Thyroid gland (tissue), 4 donors: ENCODE results near the gene KCNJ5. TPM values are rescaled to one million over a fixed set of nuclear protein-coding genes. Genes with fewer than 3 reads are reported as not detected.

Experiments used
- DNase-seq, 2 donors: peaks; one replicate each; pipeline ENCODE4 v3.0.0-alpha.2; 2019
- H3K27ac ChIP-seq, 3 donors: fragments of 200-600 bp; sonication (generic); 1 replicate in 2 of 3; 2 replicates in 1 of 3; pipeline ENCODE4 v1.5.1; 2016 to 2019; ENCODE audit warnings: mild to moderate bottlenecking in 1 of 3, moderate library complexity in 1 of 3
- H3K27me3 ChIP-seq: fragments of 200-600 bp; sonication (generic); one replicate; pipeline ENCODE4 v1.5.1; 2019
- H3K36me3 ChIP-seq, 2 donors: fragments of 200-600 bp; sonication (generic); one replicate each; pipeline ENCODE4 v1.5.1; 2016 to 2019
- H3K4me1 ChIP-seq, 2 donors: fragments of 200-600 bp; sonication (generic); one replicate each; pipeline ENCODE4 v1.5.1; 2017 to 2019
- H3K4me3 ChIP-seq, 3 donors: fragments of 200-600 bp; sonication (generic); replicated peaks in 1 of 3; 1 replicate in 2 of 3; 2 replicates in 1 of 3; pipeline ENCODE4 v1.5.1; 2016; ENCODE audit warnings: mild to moderate bottlenecking in 1 of 3
- H3K9me3 ChIP-seq: fragments of 200-600 bp; sonication (generic); one replicate; pipeline ENCODE4 v1.5.1; 2017
- POLR2A ChIP-seq, 2 donors: fragments of 450-650 bp; IDR thresholded peaks; one replicate each; pipeline ENCODE4 v1.6.1; 2017; ENCODE audit warnings: antibody characterized with exemption in 2 of 2, mild to moderate bottlenecking in 2 of 2, moderate library complexity in 1 of 2
- WGBS, 2 donors: methylation state at CpG; one replicate each; pipeline ENCODE4 v1.1.5; 2017; 5-methylcytosine and 5-hydroxymethylcytosine counted together
- intact Hi-C: fragments of 100-400 bp; cut with DNase I; formaldehyde crosslinking; loops from one replicate; pipeline ENCODE4 v1.15.1; 2023
- total RNA-seq, 4 donors: library from RNA; depleted of rRNA; stranded (reverse); fragments of >200 nt; gene quantifications; one replicate each; pipeline ENCODE4 v1.2.3, GENCODE V29; 2016
- TF ChIP-seq, protein P1 (sequence below), 6 experiments: fragments of 200-600 bp in 3 of 6; fragments of 450-650 bp in 3 of 6; sonication (generic) in 3 of 6; IDR thresholded peaks; one replicate each; pipeline ENCODE4 v1.5.1; 2016 to 2019; ENCODE audit warnings: antibody characterized with exemption in 6 of 6, mild to moderate bottlenecking in 2 of 6, inconsistent platforms in 1 of 6, moderate library complexity in 1 of 6

KCNJ5 gene
- total RNA-seq, 4 donors from 2014 or later: 0.40 to 2.7 (median 1.2) TPM

GRCh38 chr11:128896356-128896755 is 5.2 kb downstream of the KCNJ5 start:
- Histone ChIP-seq H3K36me3 (no peaks in the 10 kb centered on the region), H3K27me3 (no peaks in the 10 kb centered on the region), H3K9me3 (no peaks in the 10 kb centered on the region), H3K27ac (no peak overlapping the region), H3K4me1 (peaks cover 8 to 27% of the 10 kb centered on the region in 2 donors), H3K4me3 (no peak overlapping the region)
- intact Hi-C loops: no loop called here
- 57 to 71% methylated on average over 2 of the region's 2 CpGs for WGBS, 2 donors
- TF ChIP-seq POLR2A (IDR thresholded peaks at IDR 0.05): no peak
- TF ChIP-seq, protein P1, sequence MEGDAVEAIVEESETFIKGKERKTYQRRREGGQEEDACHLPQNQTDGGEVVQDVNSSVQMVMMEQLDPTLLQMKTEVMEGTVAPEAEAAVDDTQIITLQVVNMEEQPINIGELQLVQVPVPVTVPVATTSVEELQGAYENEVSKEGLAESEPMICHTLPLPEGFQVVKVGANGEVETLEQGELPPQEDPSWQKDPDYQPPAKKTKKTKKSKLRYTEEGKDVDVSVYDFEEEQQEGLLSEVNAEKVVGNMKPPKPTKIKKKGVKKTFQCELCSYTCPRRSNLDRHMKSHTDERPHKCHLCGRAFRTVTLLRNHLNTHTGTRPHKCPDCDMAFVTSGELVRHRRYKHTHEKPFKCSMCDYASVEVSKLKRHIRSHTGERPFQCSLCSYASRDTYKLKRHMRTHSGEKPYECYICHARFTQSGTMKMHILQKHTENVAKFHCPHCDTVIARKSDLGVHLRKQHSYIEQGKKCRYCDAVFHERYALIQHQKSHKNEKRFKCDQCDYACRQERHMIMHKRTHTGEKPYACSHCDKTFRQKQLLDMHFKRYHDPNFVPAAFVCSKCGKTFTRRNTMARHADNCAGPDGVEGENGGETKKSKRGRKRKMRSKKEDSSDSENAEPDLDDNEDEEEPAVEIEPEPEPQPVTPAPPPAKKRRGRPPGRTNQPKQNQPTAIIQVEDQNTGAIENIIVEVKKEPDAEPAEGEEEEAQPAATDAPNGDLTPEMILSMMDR (IDR thresholded peaks at IDR 0.05): no peak
- no peak for DNase-seq

- H3K27ac ChIP-seq: no peak overlapping the region
- no peaks in the 10 kb centered on the region for H3K9me3 ChIP-seq
- no peak for TF ChIP-seq POLR2A (IDR thresholded peaks at IDR 0.05)
- TF ChIP-seq, protein P1 (IDR thresholded peaks at IDR 0.05): no peak
- 82 to 93% methylated on average over 1 of the region's 1 CpG for WGBS, 2 donors
- peaks cover 4 to 21% of the 10 kb centered on the region in 2 donors for H3K4me1 ChIP-seq
- H3K4me3 ChIP-seq: no peak overlapping the region
- DNase-seq: no peak
- H3K36me3 ChIP-seq: no peaks in the 10 kb centered on the region
- no peaks in the 10 kb centered on the region for H3K27me3 ChIP-seq
- intact Hi-C loops: no loop called here
Observed at GRCh38 chr11:128897826-128898225, 6.7 kb downstream of the KCNJ5 start.

GRCh38 chr11:128898580-128899344 is 7.6 kb downstream of the KCNJ5 start:
- intact Hi-C loops: no loop called here
- TF ChIP-seq POLR2A (IDR thresholded peaks at IDR 0.05): no peak
- TF ChIP-seq, protein P1 (IDR thresholded peaks at IDR 0.05): no peak
- 92 to 93% methylated on average over 13 of the region's 13 CpGs for WGBS, 2 donors
- Histone ChIP-seq H3K27ac (no peak overlapping the region), H3K4me1 (peaks cover 4 to 15% of the 10 kb centered on the region in 2 donors), H3K9me3 (no peaks in the 10 kb centered on the region), H3K36me3 (no peaks in the 10 kb centered on the region), H3K4me3 (no peak overlapping the region), H3K27me3 (no peaks in the 10 kb centered on the region)
- DNase-seq: no peak

DNA sequence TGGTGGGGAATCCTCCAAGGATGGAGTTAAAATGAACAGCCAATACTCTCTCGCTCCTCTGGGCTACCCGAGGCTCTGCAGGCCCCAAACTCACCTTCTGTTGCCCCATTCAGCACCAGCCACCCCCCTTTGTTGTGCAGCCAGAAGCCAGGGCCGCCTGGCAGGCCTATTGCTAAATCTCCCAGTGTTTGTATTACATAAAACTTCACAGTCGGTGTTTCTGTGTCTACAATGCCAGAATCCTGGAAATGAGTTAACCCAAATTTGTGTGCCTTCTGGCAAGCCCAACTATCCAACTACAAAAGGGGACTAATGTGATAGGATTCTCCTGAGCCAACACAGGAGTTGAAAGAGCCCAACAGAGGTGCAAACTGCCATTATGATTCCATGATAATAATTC is 9.3 kb downstream of the KCNJ5 start:
- intact Hi-C loops: no loop called here
- 72 to 84% methylated on average over 4 of the region's 4 CpGs for WGBS, 2 donors
- H3K27me3 ChIP-seq: no peaks in the 10 kb centered on the region
- H3K36me3 ChIP-seq: no peaks in the 10 kb centered on the region
- no peak overlapping the region for H3K27ac ChIP-seq
- TF ChIP-seq, protein P1 (IDR thresholded peaks at IDR 0.05): no peak
- DNase-seq: no peak
- H3K4me1 ChIP-seq: peaks cover 0 to 8% of the 10 kb centered on the region in 2 donors
- no peaks in the 10 kb centered on the region for H3K9me3 ChIP-seq
- no peak overlapping the region for H3K4me3 ChIP-seq

DNA sequence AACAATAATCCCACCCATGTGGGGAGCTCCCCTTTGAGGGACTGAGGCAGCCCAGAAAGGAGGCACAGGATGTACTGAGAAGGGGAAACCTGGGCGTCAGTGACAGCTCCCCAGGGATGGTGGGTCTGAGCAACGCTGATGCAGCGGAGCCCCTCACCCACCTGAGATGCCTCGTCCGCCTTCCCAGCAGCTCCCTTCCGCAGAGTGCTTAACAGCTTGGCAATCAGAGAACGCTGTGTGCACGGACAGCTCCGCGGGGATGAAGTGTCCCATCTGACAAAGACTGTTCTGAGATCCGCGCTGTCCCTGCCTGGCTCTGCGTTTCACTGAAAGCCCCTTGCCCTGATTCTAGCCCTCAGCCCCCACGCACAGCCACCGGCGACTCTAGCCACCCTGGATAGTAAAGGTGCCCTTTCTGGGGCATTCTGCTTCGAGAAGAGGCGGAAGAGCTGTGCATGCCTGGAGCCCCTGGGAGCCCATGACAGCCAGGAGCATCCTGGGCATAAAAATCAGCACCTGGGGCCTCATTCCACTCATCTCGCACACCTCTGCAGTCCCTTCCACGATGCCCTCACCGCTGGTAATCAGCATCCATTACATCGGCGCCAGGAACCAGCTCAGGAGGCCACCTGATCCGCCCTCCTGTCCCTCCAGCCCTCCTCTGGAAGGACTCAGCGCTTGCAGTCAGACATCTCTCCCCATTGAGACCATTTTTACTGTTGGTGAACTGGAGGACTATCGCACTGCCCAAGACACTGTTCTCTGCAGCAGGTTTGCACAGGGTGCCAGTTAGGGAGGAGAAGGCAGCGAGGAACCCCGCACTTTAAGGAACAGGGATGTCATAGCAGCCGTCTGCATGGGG is 10.7 kb downstream of the KCNJ5 start:
- TF ChIP-seq, protein P1 (IDR thresholded peaks at IDR 0.05): no peak
- TF ChIP-seq POLR2A (IDR thresholded peaks at IDR 0.05): no peak
- Histone ChIP-seq H3K27me3 (no peaks in the 10 kb centered on the region), H3K4me1 (peaks cover 4 to 8% of the 10 kb centered on the region in 2 donors), H3K9me3 (no peaks in the 10 kb centered on the region), H3K36me3 (no peaks in the 10 kb centered on the region), H3K4me3 (no peak overlapping the region), H3K27ac (no peak overlapping the region)
- DNase-seq: no peak
- intact Hi-C loops: no loop called here
- 69 to 75% methylated on average over 29 of the region's 29 CpGs for WGBS, 2 donors
